Glutamatergic neuron (in vitro differentiated cells): ENCODE measurements around the gene APOLD1. TPM values are rescaled to one million over a fixed set of nuclear protein-coding genes. Genes with fewer than 3 reads are reported as not detected.
"Not testable (repeated sequence)": the region's sequence is repeated elsewhere in the genome, so short reads cannot be mapped to it uniquely, and the experiment has no call there.

Source experiments
- DNase-seq: peaks from one replicate; pipeline ENCODE4 v3.0.0; 2022
- H3K27ac Mint-ChIP-seq: one replicate; pipeline ENCODE4 v1.8.0; 2020; ENCODE audit warnings: mild to moderate bottlenecking, mixed read lengths, inconsistent platforms; ENCODE audit not compliant: unreplicated experiment
- H3K27me3 Mint-ChIP-seq: one replicate; pipeline ENCODE4 v1.8.0; 2020; ENCODE audit warnings: mild to moderate bottlenecking, moderate library complexity, mixed read lengths, inconsistent platforms; ENCODE audit not compliant: unreplicated experiment
- H3K36me3 Mint-ChIP-seq: one replicate; pipeline ENCODE4 v1.8.0; 2020; ENCODE audit warnings: mild to moderate bottlenecking, mixed read lengths, inconsistent platforms; ENCODE audit not compliant: unreplicated experiment
- H3K4me1 Mint-ChIP-seq: one replicate; pipeline ENCODE4 v1.8.0; 2020; ENCODE audit warnings: mild to moderate bottlenecking, low read depth, mixed read lengths, inconsistent platforms; ENCODE audit not compliant: unreplicated experiment
- H3K4me3 Mint-ChIP-seq: one replicate; pipeline ENCODE4 v1.8.0; 2020; ENCODE audit warnings: mild to moderate bottlenecking, mixed read lengths, inconsistent platforms; ENCODE audit not compliant: unreplicated experiment
- H3K9me3 Mint-ChIP-seq: one replicate; pipeline ENCODE4 v1.8.0; 2020; ENCODE audit warnings: mild to moderate bottlenecking, moderate library complexity, mixed read lengths, inconsistent platforms; ENCODE audit not compliant: unreplicated experiment
- CTCF ChIP-seq: fragments of 200-600 bp; sonication (generic); IDR thresholded peaks from one replicate; pipeline ENCODE4 v1.5.0; 2021; ENCODE audit not compliant: partially characterized antibody, unreplicated experiment
- total RNA-seq: library from RNA; stranded (reverse); fragmentation: NEBNext Ultra II Directional; extraction: Animal tissue kit (Norgen Biotek cat#: 25700); gene quantifications from one replicate; pipeline ENCODE4 v1.2.1, GENCODE V29; 2021; ENCODE audit not compliant: unreplicated experiment

APOLD1 gene
- total RNA-seq, 1 donor from 2014 or later: 0.86 TPM

GRCh38 chr12:12803186-12803585, 17.7 kb downstream of the APOLD1 start:
- Mint-ChIP-seq H3K36me3 (no peaks in the 10 kb centered on the region), H3K27ac (no peak overlapping the region), H3K27me3 (peaks cover 3% of the 10 kb centered on the region), H3K4me1 (peaks cover 3% of the 10 kb centered on the region), H3K4me3 (no peak overlapping the region), H3K9me3 (peaks cover 3% of the 10 kb centered on the region)
- TF ChIP-seq CTCF: no peak
- DNase-seq: no peak

GRCh38 chr12:12804011-12804410, 18.6 kb downstream of the APOLD1 start:
- TF ChIP-seq CTCF: no peak
- DNase-seq: no peak
- H3K36me3 Mint-ChIP-seq: no peaks in the 10 kb centered on the region
- no peak overlapping the region for H3K4me3 Mint-ChIP-seq
- peaks cover 3% of the 10 kb centered on the region for H3K9me3 Mint-ChIP-seq
- peaks cover 3% of the 10 kb centered on the region for H3K27me3 Mint-ChIP-seq
- peaks cover 4% of the 10 kb centered on the region for H3K4me1 Mint-ChIP-seq
- no peak overlapping the region for H3K27ac Mint-ChIP-seq

- Mint-ChIP-seq H3K36me3 (no peaks in the 10 kb centered on the region), H3K27me3 (peaks cover 6% of the 10 kb centered on the region), H3K4me1 (peaks cover 4% of the 10 kb centered on the region), H3K27ac (no peak overlapping the region), H3K4me3 (no peak overlapping the region), H3K9me3 (peaks cover 3% of the 10 kb centered on the region)
- no peak for TF ChIP-seq CTCF
- DNase-seq: no peak
Measured at GRCh38 chr12:12804432-12804886, 19.0 kb downstream of the APOLD1 start.

GRCh38 chr12:12806784-12807516, 21.5 kb downstream of the APOLD1 start:
- H3K4me1 Mint-ChIP-seq: peaks cover 4% of the 10 kb centered on the region
- H3K9me3 Mint-ChIP-seq: no peaks in the 10 kb centered on the region
- H3K36me3 Mint-ChIP-seq: no peaks in the 10 kb centered on the region
- H3K4me3 Mint-ChIP-seq: no peak overlapping the region
- no peak for TF ChIP-seq CTCF
- H3K27me3 Mint-ChIP-seq: peaks cover 6% of the 10 kb centered on the region
- no peak overlapping the region for H3K27ac Mint-ChIP-seq
- DNase-seq: no peak

GRCh38 chr12:12807517-12807903, 22.1 kb downstream of the APOLD1 start:
- H3K4me1 Mint-ChIP-seq, H3K27me3 Mint-ChIP-seq, DNase-seq, H3K36me3 Mint-ChIP-seq, H3K9me3 Mint-ChIP-seq, H3K4me3 Mint-ChIP-seq, H3K27ac Mint-ChIP-seq: not testable (repeated sequence)
